HepG2 (cell line): ENCODE measurements around the gene VPS26A. TPM values are rescaled to one million over a fixed set of nuclear protein-coding genes. Genes with fewer than 3 reads are reported as not detected.

ENCODE experiments used
- ATAC-seq: fragments of 200-7000 bp; cut with Tn5 transposase; 3 replicates; pipeline ENCODE4 v1.9.1; 2020; ENCODE audit warnings: mild to moderate bottlenecking, moderate library complexity
- BruUV-seq: library from RNA; stranded (reverse); fragments of 400-500 nt; replicated peaks from 2 replicates; lab custom pipeline; 2021; lab: Mats Ljungman, UMichigan
- CTCF ChIA-PET: fragments of 300-600 bp; formaldehyde crosslinking; extraction: SDS; loops from one replicate; lab custom pipeline; 2021; ENCODE audit warnings: low total read pairs, inconsistent platforms, low intra/inter-chr PET ratio; lab: Yijun Ruan, JAX
- POLR2A ChIA-PET: fragments of 350-600 bp; sonication (Branson Sonifier 250); formaldehyde crosslinking; loops from one replicate; lab custom pipeline; 2020; ENCODE audit warnings: antibody characterized with exemption, inconsistent platforms; lab: Yijun Ruan, JAX
- DNase-seq: peaks from one replicate; pipeline ENCODE4 v3.0.0-alpha.2; 2015; ENCODE audit warnings: low spot score
- FAIRE-seq: peaks from 3 replicates; lab custom pipeline; 2011; peaks lifted over from hg19 to GRCh38; lab: Jason Lieb, UNC
- H2AFZ ChIP-seq: one replicate; pipeline ENCODE4 v1.6.1; 2011; ENCODE audit warnings: low read length, inconsistent platforms
- H3K27ac ChIP-seq: fragments of 300-600 bp; 3 replicates; pipeline ENCODE4 v1.8.0; 2011; ENCODE audit warnings: mixed run types, mild to moderate bottlenecking, mixed read lengths, low read length, inconsistent platforms; ENCODE audit not compliant: insufficient read depth; ENCODE audit errors: extremely low read length
- H3K27me3 ChIP-seq, 2 experiments: fragments of 200-600 bp in 1 of 2; 2 replicates in 1 of 2; 3 replicates in 1 of 2; pipeline versions ENCODE4 v1.6.0 to v1.8.0; 2011; ENCODE audit warnings: low read length in 2 of 2, mild to moderate bottlenecking in 2 of 2, moderate library complexity in 2 of 2, inconsistent platforms in 1 of 2; ENCODE audit not compliant: insufficient read depth in 2 of 2, control insufficient read depth in 1 of 2
- H3K36me3 ChIP-seq, 2 experiments: fragments of 200-600 bp in 1 of 2; replicated peaks in 1 of 2; 2 replicates in 1 of 2; 3 replicates in 1 of 2; pipeline versions ENCODE4 v1.5.1 to v1.8.0; 2011; ENCODE audit warnings: low read length in 2 of 2, inconsistent platforms in 1 of 2; ENCODE audit not compliant: insufficient read depth in 2 of 2, control insufficient read depth in 1 of 2
- H3K4me1 ChIP-seq: 2 replicates; pipeline ENCODE4 v1.5.1; 2012; ENCODE audit warnings: low read length, inconsistent platforms; ENCODE audit not compliant: insufficient read depth
- H3K4me2 ChIP-seq: 2 replicates; pipeline ENCODE4 v1.6.0; 2011; ENCODE audit warnings: low read depth, low read length, inconsistent platforms
- H3K4me3 ChIP-seq, 3 experiments: fragments of 200-600 bp in 1 of 3; sonication (generic), shearing (Covaris generic) in 1 of 3; replicated peaks in 1 of 3; 2 replicates each; pipeline ENCODE4 v1.5.1; 2011 to 2016; ENCODE audit warnings: low read length in 3 of 3, inconsistent platforms in 2 of 3, low read depth in 2 of 3, mild to moderate bottlenecking in 2 of 3, control low read depth in 1 of 3, mixed read lengths in 1 of 3; ENCODE audit not compliant: insufficient read depth in 1 of 3
- H3K79me2 ChIP-seq: one replicate; pipeline ENCODE4 v1.6.1; 2011; ENCODE audit warnings: low read length, inconsistent platforms; ENCODE audit not compliant: insufficient read depth
- H3K9ac ChIP-seq: 2 replicates; pipeline ENCODE4 v1.6.0; 2011; ENCODE audit warnings: mild to moderate bottlenecking, low read depth, low read length, inconsistent platforms; ENCODE audit not compliant: insufficient read depth
- H3K9me3 ChIP-seq: 2 replicates; pipeline ENCODE4 v1.5.1; 2012; ENCODE audit warnings: mild to moderate bottlenecking, low read length
- H4K20me1 ChIP-seq: 2 replicates; pipeline ENCODE4 v1.6.0; 2011; ENCODE audit warnings: inconsistent platforms, mild to moderate bottlenecking, low read length, moderate library complexity; ENCODE audit not compliant: insufficient read depth
- ZNF142 ChIP-seq: sonication (generic); formaldehyde crosslinking; IDR thresholded peaks from 2 replicates; pipeline ENCODE4 v1.4.0; 2020; ENCODE audit warnings: missing genetic modification reagents
- ZNF431 ChIP-seq: sonication (generic); formaldehyde crosslinking; IDR thresholded peaks from 2 replicates; pipeline ENCODE4 v1.9.0; 2022; ENCODE audit warnings: missing genetic modification reagents, low read depth, mild to moderate bottlenecking, borderline replicate concordance
- ZNF703 ChIP-seq: sonication (generic); formaldehyde crosslinking; IDR thresholded peaks from 2 replicates; pipeline ENCODE4 v1.5.1; 2020; ENCODE audit warnings: missing genetic modification reagents, mild to moderate bottlenecking, moderate library complexity, borderline replicate concordance
- WGBS: methylation state at CpG from one replicate; pipeline ENCODE4 v1.1.6; 2017; ENCODE audit warnings: low lambda C conversion rate; 5-methylcytosine and 5-hydroxymethylcytosine counted together
- in situ Hi-C: cut with HindIII; loops from 2 replicates; pipeline ENCODE4 v1.10.0; 2017; ENCODE audit warnings: low pct_unique_long_range_greater_than_20kb; ENCODE audit not compliant: extremely low pct_ligation_motif_present
- intact Hi-C: fragments of 100-400 bp; cut with micrococcal nuclease; formaldehyde crosslinking; loops from one replicate; pipeline ENCODE4 v1.10.0; 2022; ENCODE audit not compliant: unreplicated experiment
- polyA plus RNA-seq, 8 experiments: library from polyadenylated mRNA; depleted of rRNA in 3 of 8; stranded (reverse) in 7 of 8; unstranded in 1 of 8; fragments of >200 nt; fragmentation: Illumina TruSeq in 4 of 8; extraction: Trizol in 4 of 8; gene quantifications; 2 replicates each; pipeline versions ENCODE4 v1.2.1 to v1.2.3, GENCODE V29; 2011 to 2016; ENCODE audit warnings: low read depth in 4 of 8, missing spikeins in 1 of 8, mixed read lengths in 1 of 8; ENCODE audit not compliant: insufficient read depth in 1 of 8
- total RNA-seq, 5 experiments: library from RNA; depleted of rRNA; stranded (reverse); fragments of >200 nt; fragmentation: Illumina TruSeq; extraction: Trizol; gene quantifications; 2 replicates each; pipeline ENCODE4 v1.2.3, GENCODE V29; 2016; ENCODE audit warnings: low read depth in 1 of 5
- TF ChIP-seq, protein P1 (sequence below): sonication (generic); formaldehyde crosslinking; conservative IDR thresholded peaks from 2 replicates; pipeline ENCODE4 v1.4.0; 2020; ENCODE audit warnings: missing genetic modification reagents

The VPS26A gene
- total and polyA plus RNA-seq, 2 of the 13 experiments (the other 11 are each of a cell fraction or from before 2014, with no cell fraction given), result 12.9 to 32.6 TPM

DNA sequence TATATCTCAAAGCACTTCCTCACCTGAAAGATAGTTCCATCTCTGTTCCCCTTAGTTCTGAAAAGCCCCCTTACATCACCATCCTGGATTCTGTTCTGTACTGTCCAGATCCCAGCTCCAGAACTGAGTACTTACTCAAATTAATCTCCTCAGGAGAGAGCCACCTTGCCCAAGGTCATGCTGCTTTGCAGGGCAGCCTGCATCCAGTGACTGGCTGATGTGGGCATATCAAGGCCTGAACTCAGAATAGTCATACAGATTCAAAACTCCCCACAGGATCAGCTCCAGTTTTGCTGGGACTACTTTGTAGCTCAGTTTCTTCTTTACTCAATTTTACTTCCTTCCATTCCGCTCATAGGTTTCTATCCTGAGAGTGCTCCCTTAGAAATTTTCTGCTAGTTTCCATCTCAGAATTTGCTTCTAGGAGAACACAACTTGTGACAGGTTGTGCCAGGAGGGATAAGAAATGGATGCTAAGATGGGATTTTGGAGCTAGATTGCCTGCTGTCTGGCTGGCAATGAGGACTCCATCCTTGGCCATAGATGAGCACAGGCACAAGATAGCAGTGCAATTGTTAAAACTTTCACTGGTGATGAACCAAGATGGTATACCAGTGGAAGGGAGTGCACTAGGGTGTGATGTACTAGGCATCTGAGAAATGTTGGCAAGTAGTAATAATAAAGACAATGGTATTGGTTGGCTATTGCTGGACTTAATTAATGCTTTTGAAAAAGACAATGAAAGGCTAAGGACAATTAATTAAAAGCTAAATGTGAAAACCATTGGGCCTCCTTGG, 18.8 kb upstream of the VPS26A start:
- POLR2A ChIA-PET, result no interaction called here
- BruUV-seq, result no TSS peak
- no peak overlapping the region for H3K4me3 ChIP-seq
- no peak overlapping the region for H3K27ac ChIP-seq
- no peaks in the 10 kb centered on the region for H3K79me2 ChIP-seq
- no peaks in the 10 kb centered on the region for H3K9me3 ChIP-seq
- no peak for ATAC-seq
- no peak overlapping the region for H3K4me2 ChIP-seq
- intact Hi-C loops (no loop called here), in situ Hi-C loops (no loop called here)
- no peaks in the 10 kb centered on the region for H3K36me3 ChIP-seq
- TF ChIP-seq ZNF703 (CRISPR knock-in tag) (no peak), ZNF431 (CRISPR knock-in tag) (no peak), ZNF142 (CRISPR knock-in tag) (no peak)
- TF ChIP-seq, protein P1, sequence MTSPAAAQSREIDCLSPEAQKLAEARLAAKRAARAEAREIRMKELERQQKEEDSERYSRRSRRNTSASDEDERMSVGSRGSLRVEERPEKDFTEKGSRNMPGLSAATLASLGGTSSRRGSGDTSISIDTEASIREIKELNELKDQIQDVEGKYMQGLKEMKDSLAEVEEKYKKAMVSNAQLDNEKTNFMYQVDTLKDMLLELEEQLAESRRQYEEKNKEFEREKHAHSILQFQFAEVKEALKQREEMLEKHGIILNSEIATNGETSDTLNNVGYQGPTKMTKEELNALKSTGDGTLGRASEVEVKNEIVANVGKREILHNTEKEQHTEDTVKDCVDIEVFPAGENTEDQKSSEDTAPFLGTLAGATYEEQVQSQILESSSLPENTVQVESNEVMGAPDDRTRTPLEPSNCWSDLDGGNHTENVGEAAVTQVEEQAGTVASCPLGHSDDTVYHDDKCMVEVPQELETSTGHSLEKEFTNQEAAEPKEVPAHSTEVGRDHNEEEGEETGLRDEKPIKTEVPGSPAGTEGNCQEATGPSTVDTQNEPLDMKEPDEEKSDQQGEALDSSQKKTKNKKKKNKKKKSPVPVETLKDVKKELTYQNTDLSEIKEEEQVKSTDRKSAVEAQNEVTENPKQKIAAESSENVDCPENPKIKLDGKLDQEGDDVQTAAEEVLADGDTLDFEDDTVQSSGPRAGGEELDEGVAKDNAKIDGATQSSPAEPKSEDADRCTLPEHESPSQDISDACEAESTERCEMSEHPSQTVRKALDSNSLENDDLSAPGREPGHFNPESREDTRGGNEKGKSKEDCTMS (CRISPR knock-in tag), result no peak
- CTCF ChIA-PET, result no interaction called here
- H3K4me1 ChIP-seq, result no peaks in the 10 kb centered on the region
- peaks cover 0 to 7% of the 10 kb centered on the region in 2 experiments; a peak in 1 of 5 replicates for H3K27me3 ChIP-seq
- no peak for FAIRE-seq
- no peak overlapping the region for H3K9ac ChIP-seq
- WGBS, result 71% methylated on average over 1 of the region's 1 CpG
- H2AFZ ChIP-seq, result no peak overlapping the region
- no peak for DNase-seq
- no peaks in the 10 kb centered on the region for H4K20me1 ChIP-seq
